Medulla oblongata (tissue), 1 donor: ENCODE results near the gene ATOH1.

Experiments
- DNase-seq: peaks from one replicate; pipeline ENCODE4 v3.0.0-alpha.2; 2015; ENCODE audit errors: extremely low spot score

The ATOH1 gene

DNA sequence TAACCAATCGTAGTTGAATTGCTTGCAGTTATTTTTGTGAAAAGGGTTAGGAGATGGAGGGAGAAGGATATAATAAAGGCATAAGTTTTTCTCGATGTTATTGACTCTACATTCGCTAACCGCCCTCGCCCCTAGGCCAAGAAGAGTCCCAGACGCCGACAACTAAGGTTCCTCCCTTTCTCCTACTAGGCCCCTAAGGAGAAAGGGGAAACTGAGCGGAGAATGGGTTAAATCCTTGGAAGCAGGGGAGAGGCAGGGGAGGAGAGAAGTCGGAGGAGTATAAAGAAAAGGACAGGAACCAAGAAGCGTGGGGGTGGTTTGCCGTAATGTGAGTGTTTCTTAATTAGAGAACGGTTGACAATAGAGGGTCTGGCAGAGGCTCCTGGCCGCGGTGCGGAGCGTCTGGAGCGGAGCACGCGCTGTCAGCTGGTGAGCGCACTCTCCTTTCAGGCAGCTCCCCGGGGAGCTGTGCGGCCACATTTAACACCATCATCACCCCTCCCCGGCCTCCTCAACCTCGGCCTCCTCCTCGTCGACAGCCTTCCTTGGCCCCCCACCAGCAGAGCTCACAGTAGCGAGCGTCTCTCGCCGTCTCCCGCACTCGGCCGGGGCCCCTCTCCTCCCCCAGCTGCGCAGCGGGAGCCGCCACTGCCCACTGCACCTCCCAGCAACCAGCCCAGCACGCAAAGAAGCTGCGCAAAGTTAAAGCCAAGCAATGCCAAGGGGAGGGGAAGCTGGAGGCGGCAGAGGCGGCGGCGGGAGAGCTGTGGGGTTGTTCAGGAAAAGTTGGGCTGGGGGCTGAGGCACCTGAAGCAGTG is 5.9 kb downstream of the ATOH1 start:
- no peak for DNase-seq

DNA sequence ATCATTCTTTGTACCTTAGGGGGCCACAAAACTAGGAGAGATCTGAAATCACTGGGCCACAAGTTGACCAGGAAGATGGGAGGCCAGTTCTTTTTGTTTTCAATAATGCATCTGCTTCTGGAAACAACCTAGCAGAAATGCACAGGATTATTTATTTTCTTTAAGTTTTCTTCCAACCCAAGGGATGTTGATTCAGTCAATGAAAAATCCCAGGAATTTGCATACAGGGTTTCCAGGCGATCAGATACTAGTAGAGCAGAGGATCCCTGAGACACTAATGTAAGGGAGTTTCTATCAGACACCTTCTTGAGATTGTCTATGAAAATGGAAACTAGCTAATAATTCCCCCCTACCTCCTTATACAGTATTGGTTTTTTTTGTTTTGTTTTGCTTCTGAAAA is 7.4 kb downstream of the ATOH1 start:
- no peak for DNase-seq

DNA sequence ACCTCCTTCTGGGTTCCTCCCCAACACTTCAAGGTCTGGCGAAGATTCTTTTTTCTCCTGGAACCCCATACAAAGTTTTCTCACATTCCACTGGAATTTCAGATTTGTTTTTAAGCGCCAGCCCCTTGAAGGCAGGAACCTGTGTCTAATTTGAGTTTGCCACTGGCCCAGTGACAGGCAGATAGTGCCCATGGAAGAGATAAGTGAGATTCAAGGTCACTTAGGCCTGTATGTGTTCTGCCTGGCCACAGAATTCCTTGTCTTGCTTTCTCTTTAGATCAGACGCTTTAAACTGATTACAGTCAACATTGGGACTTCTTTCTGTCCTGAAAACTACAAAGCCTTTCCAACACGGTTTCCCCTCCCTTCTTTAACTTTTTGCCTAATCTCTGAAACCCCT is 11.2 kb downstream of the ATOH1 start:
- no peak for DNase-seq

- DNase-seq: no peak
These were observed 13.3 kb downstream of the ATOH1 start for GRCh38 chr4:93841803-93842345.

DNA sequence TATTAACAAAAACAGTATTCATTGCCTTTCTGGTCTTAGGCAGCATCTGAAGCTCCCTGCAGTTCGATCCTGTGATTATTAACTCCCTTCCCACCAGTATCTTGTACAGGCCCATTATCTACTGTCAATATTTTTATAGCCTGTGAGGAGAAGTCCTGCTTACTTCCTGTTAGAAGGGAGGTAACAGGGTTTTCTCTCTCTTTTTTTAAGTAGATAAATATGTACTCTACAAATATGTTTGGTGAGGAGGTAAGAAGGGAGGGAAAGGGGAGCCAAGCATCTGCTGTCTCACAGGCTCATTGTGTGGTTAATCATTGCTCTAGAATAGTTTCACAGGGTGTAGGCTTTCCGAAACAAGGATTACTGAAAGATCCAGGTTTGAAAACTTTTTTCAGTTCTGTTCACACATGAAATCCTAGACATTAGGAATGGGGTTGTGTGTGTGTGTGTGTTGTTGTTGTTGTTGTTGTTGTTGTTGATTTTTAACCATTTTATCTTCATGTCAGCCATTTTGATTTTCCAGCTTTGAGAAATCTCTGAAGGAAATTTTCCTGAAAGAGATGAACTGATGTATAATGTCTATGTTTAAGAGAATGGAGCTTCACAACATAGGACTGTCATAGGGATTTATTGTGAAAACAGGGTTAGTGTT is 14.2 kb downstream of the ATOH1 start:
- DNase-seq: no peak

GRCh38 chr4:93843772-93844171 is 15.2 kb downstream of the ATOH1 start:
- DNase-seq: no peak

DNA sequence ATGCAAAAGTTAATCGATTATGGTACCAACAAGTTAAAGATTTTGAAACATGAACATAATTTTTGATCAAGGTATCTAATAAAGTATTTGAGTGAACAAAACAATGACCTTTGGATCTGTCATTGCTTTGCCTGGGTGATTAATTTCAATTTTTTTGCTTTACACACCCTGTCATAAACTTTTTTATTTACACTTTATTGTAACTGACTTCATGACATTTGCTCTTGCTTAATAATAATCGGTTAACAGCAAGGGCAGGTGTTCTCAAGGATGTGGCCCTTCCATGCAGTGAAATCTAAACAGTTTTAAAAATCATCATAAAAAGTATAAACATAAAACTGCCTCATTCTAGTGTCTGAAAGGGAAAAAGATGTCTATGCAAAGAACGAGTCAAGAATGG is 24.1 kb downstream of the ATOH1 start:
- DNase-seq: no peak

DNA sequence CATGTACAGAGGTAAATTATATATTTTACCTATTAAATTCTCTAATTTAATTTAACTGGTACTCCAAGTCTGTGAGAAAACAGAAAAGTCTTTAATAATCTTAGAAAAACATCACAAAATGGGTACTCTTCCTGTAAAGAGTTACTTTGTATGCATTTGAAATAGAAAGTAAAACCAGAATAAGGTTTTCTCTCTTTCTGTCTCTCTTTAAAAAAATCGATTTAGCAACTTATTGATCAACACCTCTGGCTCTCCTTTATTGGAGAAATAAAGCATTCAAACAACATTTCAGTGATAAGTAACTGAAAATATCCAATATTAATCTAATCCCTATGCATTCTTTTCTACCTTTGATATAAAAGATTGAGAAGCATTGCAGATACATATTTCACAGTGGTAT is 27.4 kb downstream of the ATOH1 start:
- DNase-seq: no peak

GRCh38 chr4:93865650-93866049 is 37.1 kb downstream of the ATOH1 start:
- no peak for DNase-seq

GRCh38 chr4:93867416-93868001 is 39.0 kb downstream of the ATOH1 start:
- DNase-seq: no peak

DNA sequence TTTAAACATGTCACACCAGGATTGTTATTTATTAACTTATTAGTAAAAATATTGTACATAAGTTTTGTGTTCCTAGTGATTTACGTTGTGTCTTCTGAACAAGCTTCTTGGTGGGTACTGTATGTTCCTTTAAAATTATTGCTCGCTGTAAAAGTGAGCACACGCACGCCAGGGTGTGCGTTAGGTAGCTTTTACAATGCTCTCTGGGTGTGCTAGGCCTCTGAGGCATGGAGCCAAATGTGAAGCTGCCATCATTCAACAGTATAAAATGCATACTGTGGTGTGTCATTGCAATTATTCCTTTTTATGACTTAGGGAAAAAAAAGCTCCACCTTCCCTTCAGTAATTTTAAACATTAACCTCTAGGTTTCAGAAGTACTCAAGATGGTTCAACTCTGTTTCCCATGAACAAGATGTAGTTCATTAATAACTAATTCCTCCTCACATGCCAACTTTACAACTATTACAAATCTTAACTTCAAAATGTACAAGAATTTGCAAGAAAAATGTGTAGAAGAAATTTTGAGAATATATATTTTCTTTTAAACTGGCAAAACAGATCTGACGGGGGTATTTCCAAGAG is 42.4 kb downstream of the ATOH1 start:
- no peak for DNase-seq

DNA sequence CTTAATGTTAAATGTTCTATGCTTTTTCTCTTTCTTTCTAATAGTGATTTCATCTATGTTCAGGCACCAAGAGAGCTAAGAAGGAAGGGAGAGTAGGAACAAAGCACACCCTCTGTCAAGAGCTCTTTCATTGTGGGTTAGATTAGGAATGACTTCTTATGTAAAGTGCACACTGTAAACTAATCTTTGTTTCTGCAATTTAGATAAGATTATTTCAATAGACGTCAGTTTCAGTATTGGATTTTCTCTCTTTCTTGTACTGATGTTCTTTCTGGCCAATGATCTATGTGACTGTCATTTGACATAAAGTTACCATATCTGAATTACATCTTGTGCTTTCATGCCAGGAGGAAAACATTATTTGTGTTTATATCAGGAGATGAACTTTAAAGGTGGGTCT is 48.2 kb downstream of the ATOH1 start:
- DNase-seq: no peak

- no peak for DNase-seq
These were observed 50.0 kb downstream of the ATOH1 start for GRCh38 chr4:93878566-93878965.

DNA sequence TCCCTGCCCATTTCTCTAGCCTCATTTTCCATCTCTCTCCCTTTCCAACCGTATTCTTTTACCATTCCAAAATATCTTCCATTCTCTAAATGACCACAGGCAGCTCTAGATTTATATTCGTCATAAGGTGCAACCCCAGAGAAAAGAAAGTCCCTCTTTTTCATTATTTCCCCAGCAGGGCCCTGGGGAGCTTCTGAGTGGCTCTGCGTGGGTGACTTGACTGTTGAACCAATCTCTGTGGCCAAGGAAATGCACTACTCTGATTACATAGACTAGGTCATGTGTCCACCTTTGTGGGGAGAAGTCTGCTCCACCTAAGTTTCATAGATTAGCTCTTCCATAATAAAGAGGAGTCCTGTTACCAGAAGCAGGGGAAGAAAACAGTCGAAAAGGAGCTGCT is 51.4 kb downstream of the ATOH1 start:
- DNase-seq: no peak
